ENCODE results near the gene EIF2B1.

EIF2B1 gene

DNA sequence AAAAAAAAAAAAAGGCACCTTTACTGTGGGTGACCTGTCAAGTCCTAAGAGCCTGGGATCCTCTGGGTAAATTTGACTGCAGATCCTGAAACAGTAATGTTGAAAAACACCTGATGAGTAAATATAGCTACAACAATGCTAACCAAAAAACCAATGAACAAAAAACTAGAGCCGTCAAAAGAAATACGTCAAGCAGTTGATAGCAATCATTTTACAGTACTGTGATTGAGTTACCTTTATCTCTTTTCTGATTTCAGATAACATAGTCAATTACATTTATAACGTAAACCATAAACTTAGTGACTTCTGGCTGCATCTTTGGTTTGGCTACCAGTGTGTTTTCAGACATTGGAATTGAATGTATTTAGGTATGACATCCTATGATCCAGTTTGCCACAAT is 55.2 kb downstream of the EIF2B1 start:
- peaks cover 9% of the 10 kb centered on the region for H3K4me1 Mint-ChIP-seq
- H3K36me3 Mint-ChIP-seq (ENCODE audit: insufficient read depth): peaks cover 3% of the 10 kb centered on the region
- no peaks in the 10 kb centered on the region for H3K27me3 Mint-ChIP-seq
- no peak overlapping the region for H3K4me3 Mint-ChIP-seq
- no peak overlapping the region for H3K27ac Mint-ChIP-seq (ENCODE audit: low read depth)
- ATAC-seq (replicated peaks; ENCODE audit: extremely low read depth, poor library complexity, severe bottlenecking) (no peak), DNase-seq (ENCODE audit: low spot score in 2 of 2) (no peak)
- H3K9me3 Mint-ChIP-seq: no peaks in the 10 kb centered on the region

DNA sequence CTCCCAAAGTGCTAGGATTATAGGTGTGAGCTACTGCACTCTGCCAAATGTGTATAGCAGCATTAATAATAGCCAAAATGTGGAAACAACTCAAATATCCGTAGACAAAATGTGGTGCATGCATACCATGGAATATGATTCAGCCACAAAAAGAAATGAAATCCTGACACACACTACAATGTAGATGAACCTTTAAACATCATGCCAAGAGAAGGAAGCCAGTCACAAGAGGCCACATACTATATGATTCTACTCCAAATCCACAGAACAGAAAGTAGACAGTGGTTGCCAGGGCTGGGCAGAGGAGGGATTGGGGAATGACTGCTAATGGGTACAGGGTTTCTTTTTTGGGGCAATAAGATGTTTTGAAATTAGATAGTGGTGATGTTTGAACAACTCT is 56.9 kb downstream of the EIF2B1 start:
- Mint-ChIP-seq H3K4me3 (no peak overlapping the region), H3K9me3 (no peaks in the 10 kb centered on the region), H3K27ac (ENCODE audit: low read depth) (no peak overlapping the region), H3K27me3 (peaks cover 1% of the 10 kb centered on the region), H3K4me1 (no peaks in the 10 kb centered on the region), H3K36me3 (ENCODE audit: insufficient read depth) (peaks cover 3% of the 10 kb centered on the region)
- DNase-seq (ENCODE audit: low spot score in 2 of 2): no peak
- ATAC-seq (replicated peaks; ENCODE audit: extremely low read depth, poor library complexity, severe bottlenecking): no peak

DNA sequence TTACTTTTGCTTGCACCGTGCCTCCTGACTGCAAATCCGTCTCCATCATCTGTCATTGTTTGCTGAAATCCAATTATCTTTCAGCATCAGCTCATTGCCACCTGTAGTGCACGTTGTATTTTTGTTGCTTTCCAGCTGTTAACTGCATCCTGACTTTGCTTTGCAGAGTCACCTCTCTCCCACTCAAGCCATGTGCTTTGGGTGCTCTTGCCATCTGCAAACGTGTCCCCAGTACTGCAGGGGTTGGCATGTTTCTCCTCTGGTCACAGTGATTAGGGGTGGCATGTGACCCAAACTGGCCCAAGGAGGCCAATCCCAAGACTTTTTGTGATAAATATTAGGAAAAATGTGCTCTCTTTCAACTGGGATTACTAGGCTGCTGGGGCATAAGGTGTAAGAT is 59.6 kb downstream of the EIF2B1 start:
- peaks cover 3% of the 10 kb centered on the region for H3K36me3 Mint-ChIP-seq (ENCODE audit: insufficient read depth)
- H3K4me3 Mint-ChIP-seq: no peak overlapping the region
- H3K27me3 Mint-ChIP-seq: peaks cover 23% of the 10 kb centered on the region
- no peaks in the 10 kb centered on the region for H3K4me1 Mint-ChIP-seq
- ATAC-seq (replicated peaks; ENCODE audit: extremely low read depth, poor library complexity, severe bottlenecking) (no peak), DNase-seq (ENCODE audit: low spot score in 2 of 2) (no peak)
- no peaks in the 10 kb centered on the region for H3K9me3 Mint-ChIP-seq
- H3K27ac Mint-ChIP-seq (ENCODE audit: low read depth): no peak overlapping the region

DNA sequence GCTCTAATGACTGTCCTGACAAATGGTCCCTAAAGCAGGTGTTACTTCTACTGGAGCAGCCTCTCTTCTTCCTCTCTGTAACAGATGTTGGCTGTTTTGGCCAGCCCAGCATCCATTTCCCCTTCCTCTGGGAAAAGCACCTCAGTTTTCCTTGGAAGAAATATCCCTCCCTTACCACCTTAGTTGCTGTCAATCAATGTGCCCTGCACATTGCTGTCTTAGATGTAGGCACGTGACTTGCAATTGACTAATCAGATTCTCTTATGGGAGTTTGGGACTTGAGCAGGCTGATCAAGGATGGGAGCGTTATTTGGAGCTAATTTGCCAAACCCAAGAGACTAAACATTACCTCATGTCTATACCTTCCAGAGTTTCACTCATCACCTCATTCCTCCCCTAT is 61.1 kb downstream of the EIF2B1 start:
- DNase-seq (ENCODE audit: low spot score in 2 of 2) (no peak), ATAC-seq (replicated peaks; ENCODE audit: extremely low read depth, poor library complexity, severe bottlenecking) (no peak)
- H3K27me3 Mint-ChIP-seq: peaks cover 38% of the 10 kb centered on the region
- H3K9me3 Mint-ChIP-seq: no peaks in the 10 kb centered on the region
- H3K4me1 Mint-ChIP-seq: no peaks in the 10 kb centered on the region
- no peak overlapping the region for H3K4me3 Mint-ChIP-seq
- no peak overlapping the region for H3K27ac Mint-ChIP-seq (ENCODE audit: low read depth)
- H3K36me3 Mint-ChIP-seq (ENCODE audit: insufficient read depth): peaks cover 2% of the 10 kb centered on the region

DNA sequence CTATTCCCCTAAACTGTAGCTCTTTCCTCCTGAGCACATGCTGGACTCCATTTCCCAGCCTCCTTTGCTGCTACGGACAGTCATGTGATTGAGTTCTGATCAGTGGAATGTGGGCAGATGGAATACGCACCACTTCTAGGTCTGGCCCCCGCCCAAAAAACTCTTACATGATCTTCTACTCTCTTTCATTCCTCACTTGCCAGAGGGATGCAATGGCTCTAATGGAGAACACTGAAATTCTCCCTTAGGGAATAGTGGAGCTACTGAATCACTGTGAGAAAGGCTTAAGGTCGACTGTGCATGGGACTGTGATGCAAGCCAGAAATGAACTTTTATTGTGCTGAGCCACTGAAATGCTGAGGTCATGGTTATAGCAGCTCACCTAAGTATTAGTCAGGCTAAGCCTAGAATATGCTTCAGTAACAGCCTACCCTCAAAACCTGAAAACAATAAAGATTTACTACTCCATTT is 62.1 kb downstream of the EIF2B1 start:
- H3K27me3 Mint-ChIP-seq: peaks cover 44% of the 10 kb centered on the region
- H3K27ac Mint-ChIP-seq (ENCODE audit: low read depth): peak overlapping the region; percentile 32
- no peak for DNase-seq (ENCODE audit: low spot score in 2 of 2)
- no peaks in the 10 kb centered on the region for H3K4me1 Mint-ChIP-seq
- ATAC-seq (replicated peaks; ENCODE audit: extremely low read depth, poor library complexity, severe bottlenecking): no peak
- no peak overlapping the region for H3K4me3 Mint-ChIP-seq
- H3K9me3 Mint-ChIP-seq: no peaks in the 10 kb centered on the region
- peaks cover 1% of the 10 kb centered on the region for H3K36me3 Mint-ChIP-seq (ENCODE audit: insufficient read depth)

All from central memory CD8-positive, alpha-beta T cell (primary cell).